HCT116 (cell line): ENCODE measurements around the gene SPATA20. TPM values are rescaled to one million over a fixed set of nuclear protein-coding genes. Genes with fewer than 3 reads are reported as not detected.

Experiments used
- ATAC-seq: fragments of 200-7000 bp; cut with Tn5 transposase; 2 replicates; pipeline ENCODE4 v1.9.1; 2020; ENCODE audit warnings: mild to moderate bottlenecking, moderate library complexity
- BruUV-seq: library from RNA; stranded (reverse); fragments of 400-500 nt; replicated peaks from 2 replicates; lab custom pipeline; 2021; lab: Mats Ljungman, UMichigan
- CTCF ChIA-PET: fragments of 300-600 bp; sonication (Branson Sonifier 250); formaldehyde crosslinking; loops from one replicate; lab custom pipeline; 2021; ENCODE audit warnings: antibody characterized with exemption; lab: Charles Lee
- POLR2A ChIA-PET: fragments of 300-600, 350-600 bp; sonication (Branson Sonifier 250); formaldehyde crosslinking; loops from one replicate; lab custom pipeline; 2021; ENCODE audit warnings: antibody characterized with exemption; lab: Charles Lee
- RAD21 ChIA-PET, 2 experiments: fragments of 300-600 bp; sonication (Branson Sonifier 250); formaldehyde crosslinking; loops; one replicate each; lab custom pipeline; 2023; ENCODE audit warnings: low total read pairs in 2 of 2; ENCODE audit not compliant: uncharacterized antibody in 2 of 2, unreplicated experiment in 2 of 2, low non-redundant PET in 1 of 2; lab: Charles Lee
- DNase-seq: peaks from one replicate; pipeline ENCODE4 v3.0.0-alpha.2; 2010; ENCODE audit warnings: low read depth, low spot score
- H2AFZ ChIP-seq: fragments of 200-600 bp; shearing (Covaris generic), sonication (generic); 2 replicates; pipeline ENCODE4 v1.6.1; 2017; ENCODE audit warnings: low read depth, mixed run types, mixed read lengths, antibody characterized with exemption, low read length; ENCODE audit not compliant: poor library complexity, severe bottlenecking
- H3K27ac ChIP-seq: 2 replicates; pipeline ENCODE4 v1.5.1; 2012; ENCODE audit warnings: low read depth, low read length
- H3K27me3 ChIP-seq: fragments of 200-600 bp; sonication (generic); 2 replicates; pipeline ENCODE4 v1.6.1; 2016; ENCODE audit warnings: mixed run types, low read length, mixed read lengths; ENCODE audit not compliant: insufficient read depth
- H3K36me3 ChIP-seq, 2 experiments: fragments of 200-500 bp in 1 of 2; fragments of 200-600 bp in 1 of 2; sonication (Bioruptor generic) in 1 of 2; sonication (generic) in 1 of 2; 2 replicates each; pipeline versions ENCODE4 v1.5.1 to v1.6.1; 2014 to 2016; ENCODE audit warnings: low read length in 2 of 2, inconsistent platforms in 1 of 2, mixed read lengths in 1 of 2, mixed run types in 1 of 2; ENCODE audit not compliant: insufficient read depth in 2 of 2, control insufficient read depth in 1 of 2
- H3K4me1 ChIP-seq, 2 experiments: fragments of 200-600 bp in 1 of 2; sonication (generic) in 1 of 2; 2 replicates each; pipeline versions ENCODE4 v1.5.1 to v1.6.1; 2012 to 2017; ENCODE audit warnings: low read length in 2 of 2, inconsistent platforms in 1 of 2, mild to moderate bottlenecking in 1 of 2, mixed read lengths in 1 of 2, mixed run types in 1 of 2, moderate library complexity in 1 of 2; ENCODE audit not compliant: insufficient read depth in 2 of 2, control insufficient read depth in 1 of 2
- H3K4me2 ChIP-seq: fragments of 200-600 bp; sonication (generic); 2 replicates; pipeline ENCODE4 v1.6.1; 2017; ENCODE audit warnings: mixed run types, low read length, mixed read lengths
- H3K4me3 ChIP-seq, 2 experiments: fragments of 200-600 bp in 1 of 2; sonication (generic) in 1 of 2; replicated peaks in 1 of 2; 2 replicates each; pipeline ENCODE4 v1.5.1; 2011 to 2016; ENCODE audit warnings: low read length in 2 of 2, control low read depth in 1 of 2, low read depth in 1 of 2, mild to moderate bottlenecking in 1 of 2, mixed read lengths in 1 of 2, mixed run types in 1 of 2
- H3K79me2 ChIP-seq: fragments of 200-600 bp; sonication (generic); 2 replicates; pipeline ENCODE4 v1.6.1; 2017; ENCODE audit warnings: mild to moderate bottlenecking, mixed run types, low read length, moderate library complexity, mixed read lengths; ENCODE audit not compliant: insufficient read depth
- H3K9ac ChIP-seq: fragments of 200-600 bp; sonication (generic); 2 replicates; pipeline ENCODE4 v1.6.1; 2016; ENCODE audit warnings: low read length, mixed read lengths
- H3K9me2 ChIP-seq: fragments of 200-600 bp; sonication (generic), shearing (Covaris generic); 2 replicates; pipeline ENCODE4 v1.6.1; 2017; ENCODE audit warnings: mixed run types, mild to moderate bottlenecking, moderate library complexity; ENCODE audit not compliant: insufficient read depth
- H3K9me3 ChIP-seq, 2 experiments: fragments of 200-500 bp in 1 of 2; fragments of 200-600 bp in 1 of 2; sonication (Bioruptor generic) in 1 of 2; sonication (generic) in 1 of 2; 2 replicates each; pipeline ENCODE4 v1.6.1; 2014 to 2017; ENCODE audit warnings: low read length in 2 of 2, mixed read lengths in 2 of 2, inconsistent platforms in 1 of 2, low read depth in 1 of 2, mild to moderate bottlenecking in 1 of 2, mixed run types in 1 of 2, moderate library complexity in 1 of 2; ENCODE audit not compliant: control insufficient read depth in 1 of 2, insufficient read depth in 1 of 2
- H4K20me1 ChIP-seq: fragments of 200-600 bp; sonication (generic), shearing (Covaris generic); 2 replicates; pipeline ENCODE4 v1.6.1; 2017; ENCODE audit warnings: mixed run types, mild to moderate bottlenecking, moderate library complexity; ENCODE audit not compliant: insufficient read depth
- CBX3 ChIP-seq: IDR thresholded peaks from 2 replicates; pipeline ENCODE4 v1.6.1; 2012; ENCODE audit warnings: low read depth
- JUND ChIP-seq: IDR thresholded peaks from 2 replicates; pipeline ENCODE4 v1.6.1; 2012
- POLR2AphosphoS5 ChIP-seq: IDR thresholded peaks from 2 replicates; pipeline ENCODE4 v1.6.1; 2011; ENCODE audit warnings: mild to moderate bottlenecking, low read depth, low read length, moderate library complexity
- SP1 ChIP-seq: IDR thresholded peaks from 2 replicates; pipeline ENCODE4 v1.6.1; 2012; ENCODE audit warnings: low read depth
- ZNF274 ChIP-seq: fragments of 200-500 bp; sonication (Bioruptor generic); IDR thresholded peaks from 2 replicates; pipeline ENCODE4 v1.6.1; 2014; ENCODE audit warnings: mild to moderate bottlenecking, low read depth, low read length, inconsistent platforms
- intact Hi-C: fragments of 100-400 bp; cut with micrococcal nuclease; formaldehyde crosslinking; loops from 2 replicates; pipeline ENCODE4 v1.10.0; 2022
- total RNA-seq: library from RNA; stranded (reverse); gene quantifications from one replicate; pipeline ENCODE4 v1.2.1, GENCODE V29; 2021; ENCODE audit not compliant: unreplicated experiment
- TF ChIP-seq, protein P1 (sequence below): IDR thresholded peaks from 2 replicates; pipeline ENCODE4 v1.6.1; 2012
- TF ChIP-seq, protein P2 (sequence below): IDR thresholded peaks from 2 replicates; pipeline ENCODE4 v1.6.1; 2012; ENCODE audit warnings: low read depth

Gene SPATA20
- total RNA-seq, 1 experiment from 2014 or later, result 57.5 TPM

DNA sequence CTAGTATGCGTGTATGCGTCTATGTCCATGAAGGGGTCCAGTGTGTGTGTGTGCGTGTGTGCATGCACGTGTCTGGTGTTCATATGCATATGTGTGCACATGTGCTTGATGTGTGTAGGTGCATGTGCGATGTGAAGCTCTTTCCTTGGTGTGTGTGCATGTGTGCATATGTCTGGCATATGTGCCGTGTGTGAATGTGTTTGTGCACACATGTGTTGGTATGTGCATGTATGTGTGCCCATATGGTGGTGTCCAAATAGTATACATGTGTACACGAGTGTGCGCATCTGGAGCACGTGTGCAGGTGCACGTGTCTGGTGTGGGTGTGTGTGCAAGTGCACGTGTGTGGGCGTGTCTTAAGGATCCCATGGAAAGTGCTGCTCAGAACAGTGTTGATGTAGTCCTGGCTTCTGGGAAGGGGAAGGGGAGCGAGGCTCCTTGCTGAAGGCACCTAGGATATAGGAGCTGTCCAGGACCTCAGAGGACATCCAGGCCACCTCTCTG lies 30.5 kb downstream of the SPATA20 start:
- no peaks in the 10 kb centered on the region for H3K79me2 ChIP-seq
- no peaks in the 10 kb centered on the region for H4K20me1 ChIP-seq
- no peak overlapping the region for H2AFZ ChIP-seq
- H3K4me3 ChIP-seq, result no peak overlapping the region
- no peak for ATAC-seq
- no peaks in the 10 kb centered on the region for H3K9me3 ChIP-seq
- no peaks in the 10 kb centered on the region for H3K4me1 ChIP-seq
- H3K27me3 ChIP-seq, result no peaks in the 10 kb centered on the region
- DNase-seq, result no peak
- H3K36me3 ChIP-seq, result no peaks in the 10 kb centered on the region
- RAD21 ChIA-PET, result no interaction called here
- BruUV-seq, result no TSS peak
- H3K9ac ChIP-seq, result no peak overlapping the region
- CTCF ChIA-PET, result no interaction called here
- H3K27ac ChIP-seq, result no peak overlapping the region
- POLR2A ChIA-PET, result no interaction called here
- H3K4me2 ChIP-seq, result no peak overlapping the region
- intact Hi-C loops, result no loop called here
- no peaks in the 10 kb centered on the region for H3K9me2 ChIP-seq
- TF ChIP-seq SP1 (no peak), JUND (no peak), CBX3 (no peak), ZNF274 (no peak), POLR2AphosphoS5 (no peak)
- TF ChIP-seq, protein P1, sequence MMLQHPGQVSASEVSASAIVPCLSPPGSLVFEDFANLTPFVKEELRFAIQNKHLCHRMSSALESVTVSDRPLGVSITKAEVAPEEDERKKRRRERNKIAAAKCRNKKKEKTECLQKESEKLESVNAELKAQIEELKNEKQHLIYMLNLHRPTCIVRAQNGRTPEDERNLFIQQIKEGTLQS, result no peak
- TF ChIP-seq, protein P2, sequence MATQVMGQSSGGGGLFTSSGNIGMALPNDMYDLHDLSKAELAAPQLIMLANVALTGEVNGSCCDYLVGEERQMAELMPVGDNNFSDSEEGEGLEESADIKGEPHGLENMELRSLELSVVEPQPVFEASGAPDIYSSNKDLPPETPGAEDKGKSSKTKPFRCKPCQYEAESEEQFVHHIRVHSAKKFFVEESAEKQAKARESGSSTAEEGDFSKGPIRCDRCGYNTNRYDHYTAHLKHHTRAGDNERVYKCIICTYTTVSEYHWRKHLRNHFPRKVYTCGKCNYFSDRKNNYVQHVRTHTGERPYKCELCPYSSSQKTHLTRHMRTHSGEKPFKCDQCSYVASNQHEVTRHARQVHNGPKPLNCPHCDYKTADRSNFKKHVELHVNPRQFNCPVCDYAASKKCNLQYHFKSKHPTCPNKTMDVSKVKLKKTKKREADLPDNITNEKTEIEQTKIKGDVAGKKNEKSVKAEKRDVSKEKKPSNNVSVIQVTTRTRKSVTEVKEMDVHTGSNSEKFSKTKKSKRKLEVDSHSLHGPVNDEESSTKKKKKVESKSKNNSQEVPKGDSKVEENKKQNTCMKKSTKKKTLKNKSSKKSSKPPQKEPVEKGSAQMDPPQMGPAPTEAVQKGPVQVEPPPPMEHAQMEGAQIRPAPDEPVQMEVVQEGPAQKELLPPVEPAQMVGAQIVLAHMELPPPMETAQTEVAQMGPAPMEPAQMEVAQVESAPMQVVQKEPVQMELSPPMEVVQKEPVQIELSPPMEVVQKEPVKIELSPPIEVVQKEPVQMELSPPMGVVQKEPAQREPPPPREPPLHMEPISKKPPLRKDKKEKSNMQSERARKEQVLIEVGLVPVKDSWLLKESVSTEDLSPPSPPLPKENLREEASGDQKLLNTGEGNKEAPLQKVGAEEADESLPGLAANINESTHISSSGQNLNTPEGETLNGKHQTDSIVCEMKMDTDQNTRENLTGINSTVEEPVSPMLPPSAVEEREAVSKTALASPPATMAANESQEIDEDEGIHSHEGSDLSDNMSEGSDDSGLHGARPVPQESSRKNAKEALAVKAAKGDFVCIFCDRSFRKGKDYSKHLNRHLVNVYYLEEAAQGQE, result no peak
- TF ChIP-seq, all 23 proteins: peak for 0
